ENCODE measurements around the gene TUBD1.

GRCh38 chr17:59916446-59916845 is 23.7 kb upstream of the TUBD1 start:
- TF ChIP-seq, protein P1, sequence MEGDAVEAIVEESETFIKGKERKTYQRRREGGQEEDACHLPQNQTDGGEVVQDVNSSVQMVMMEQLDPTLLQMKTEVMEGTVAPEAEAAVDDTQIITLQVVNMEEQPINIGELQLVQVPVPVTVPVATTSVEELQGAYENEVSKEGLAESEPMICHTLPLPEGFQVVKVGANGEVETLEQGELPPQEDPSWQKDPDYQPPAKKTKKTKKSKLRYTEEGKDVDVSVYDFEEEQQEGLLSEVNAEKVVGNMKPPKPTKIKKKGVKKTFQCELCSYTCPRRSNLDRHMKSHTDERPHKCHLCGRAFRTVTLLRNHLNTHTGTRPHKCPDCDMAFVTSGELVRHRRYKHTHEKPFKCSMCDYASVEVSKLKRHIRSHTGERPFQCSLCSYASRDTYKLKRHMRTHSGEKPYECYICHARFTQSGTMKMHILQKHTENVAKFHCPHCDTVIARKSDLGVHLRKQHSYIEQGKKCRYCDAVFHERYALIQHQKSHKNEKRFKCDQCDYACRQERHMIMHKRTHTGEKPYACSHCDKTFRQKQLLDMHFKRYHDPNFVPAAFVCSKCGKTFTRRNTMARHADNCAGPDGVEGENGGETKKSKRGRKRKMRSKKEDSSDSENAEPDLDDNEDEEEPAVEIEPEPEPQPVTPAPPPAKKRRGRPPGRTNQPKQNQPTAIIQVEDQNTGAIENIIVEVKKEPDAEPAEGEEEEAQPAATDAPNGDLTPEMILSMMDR (IDR thresholded peaks at IDR 0.05): no peak
- no peak for TF ChIP-seq EZH2 (IDR thresholded peaks at IDR 0.05; ENCODE audit: borderline replicate concordance, insufficient read depth, low read depth, low read length, poor library complexity, severe bottlenecking)
